GM21423 (cell line): ENCODE results near the gene PPP2R5B.

ENCODE experiments used
- ATAC-seq: cut with Tn5 transposase; IDR thresholded peaks from one replicate; pipeline ENCODE4 v1.9.1; 2021; ENCODE audit warnings: mild to moderate bottlenecking, moderate library complexity; ENCODE audit not compliant: unreplicated experiment

Gene PPP2R5B

DNA sequence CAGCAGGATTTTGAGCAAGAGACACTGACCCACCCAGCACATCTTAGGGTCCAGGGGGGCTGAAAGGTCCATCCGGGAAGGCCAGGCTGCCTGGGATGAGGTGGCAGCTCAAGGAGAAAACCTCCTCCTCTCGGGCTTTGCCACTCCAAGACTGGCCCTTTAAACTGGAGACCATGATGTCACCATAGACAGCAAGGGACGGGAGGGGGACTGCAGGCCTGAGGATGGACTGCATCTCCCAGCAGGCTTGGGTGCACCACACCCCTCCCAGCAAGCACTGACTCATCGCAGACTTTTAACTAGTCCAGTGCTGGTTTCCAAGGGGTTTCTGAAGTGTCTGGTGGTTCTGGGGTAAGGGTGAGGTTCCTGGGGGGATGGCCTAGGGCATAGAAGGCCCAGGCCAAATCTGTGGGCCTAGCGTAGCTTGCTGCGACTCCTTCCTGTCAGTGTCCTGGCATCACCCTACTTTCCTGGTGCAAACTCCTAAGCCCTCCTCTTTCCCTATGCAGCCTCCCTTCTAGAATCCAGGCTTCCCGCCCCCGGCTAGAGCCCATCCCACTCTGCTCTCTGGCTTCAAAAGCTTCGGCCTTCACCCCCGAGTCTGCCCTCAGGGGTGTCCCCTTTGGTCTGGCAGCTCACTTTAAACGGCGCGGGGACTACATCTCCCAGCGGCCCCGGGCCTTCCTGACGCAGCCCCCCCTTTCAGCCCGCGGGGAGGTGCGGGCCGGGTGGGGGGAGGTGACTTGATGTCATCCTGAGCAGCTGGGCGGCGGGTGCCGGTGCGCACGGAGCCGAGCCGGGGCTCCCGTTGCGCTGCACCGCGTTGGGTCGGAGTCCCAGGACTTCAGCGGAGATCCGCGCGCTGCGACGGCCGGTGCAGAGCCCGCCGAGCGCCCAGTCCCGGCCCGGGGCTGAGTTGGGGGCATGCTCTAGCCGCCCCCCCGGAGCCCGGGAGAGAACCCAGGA, at the start of gene PPP2R5B:
TSS of gene PPP2R5B (plus strand) at position 746 of the 966 bp plus-strand sequence. CDS start 1,046 bp downstream, outside the sequence.
- peak; percentile 79 for ATAC-seq

DNA sequence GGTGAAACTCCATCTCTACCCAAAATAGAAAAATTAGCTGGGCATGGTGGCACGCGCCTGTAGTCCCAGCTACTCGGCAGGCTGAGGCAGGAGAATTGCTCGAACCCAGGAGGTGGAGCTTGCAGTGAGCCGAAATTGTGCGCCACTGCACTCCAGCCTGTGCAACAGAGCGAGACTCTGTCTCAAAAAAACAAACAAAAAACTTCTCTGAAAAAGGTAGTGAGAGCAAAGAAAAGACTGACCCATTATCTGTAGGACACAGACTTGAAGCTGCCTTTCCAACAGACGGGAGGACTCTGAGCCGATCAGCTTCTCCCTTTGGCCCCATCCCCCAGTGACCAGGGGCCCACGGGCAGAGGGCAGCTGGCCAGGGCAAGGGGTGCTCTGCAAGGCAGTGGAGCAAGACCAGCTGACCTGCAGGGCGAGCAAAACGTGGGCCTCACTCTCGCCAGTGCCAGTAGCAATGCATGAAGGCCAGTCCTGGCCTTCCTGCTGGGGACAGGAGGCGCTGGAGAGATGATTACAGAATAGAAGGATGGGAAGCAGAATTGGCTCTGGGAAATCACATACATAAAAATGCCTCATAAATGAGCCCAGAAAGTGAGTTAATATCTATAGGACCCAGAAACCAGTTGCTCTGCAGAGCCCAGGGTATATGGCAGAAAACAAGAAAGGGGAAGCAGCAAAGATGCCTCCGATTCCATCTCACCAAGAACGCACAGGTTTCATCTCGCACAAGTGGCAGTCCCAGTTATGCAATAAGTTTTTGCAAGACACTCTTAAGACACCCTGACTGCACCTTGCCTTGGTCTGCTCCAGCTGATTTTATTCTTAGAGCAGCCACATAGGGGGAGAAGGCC, 48.9 kb upstream of the PPP2R5B start:
- ATAC-seq: no peak

DNA sequence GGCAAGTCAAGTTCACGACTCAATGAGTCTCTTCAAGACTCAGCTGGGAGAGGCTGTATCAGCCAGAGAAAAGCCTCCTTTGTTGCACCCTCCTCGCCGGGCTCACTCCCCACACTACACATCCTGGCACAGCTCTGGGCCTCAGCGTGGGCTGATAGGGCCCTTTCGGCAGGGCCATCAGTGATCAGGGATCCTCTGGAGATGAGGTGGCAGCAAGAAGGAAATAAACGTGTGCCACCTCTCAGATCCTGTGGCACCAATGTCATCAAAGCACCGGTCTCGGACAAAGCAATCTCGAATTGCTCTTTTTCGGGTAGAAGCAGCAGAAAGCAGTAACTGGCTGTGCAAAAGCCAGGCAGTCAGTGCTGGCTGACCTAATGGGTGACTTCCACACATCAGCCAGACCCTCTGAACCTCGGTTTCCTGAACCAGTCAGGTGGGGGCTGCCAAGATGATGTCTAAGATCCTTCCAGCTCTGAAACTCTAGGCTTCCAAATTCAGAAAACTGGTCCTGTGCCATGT, 48.2 kb upstream of the PPP2R5B start:
- ATAC-seq: no peak

GRCh38 chr11:64876835-64877341, 47.6 kb upstream of the PPP2R5B start:
- ATAC-seq: no peak

- ATAC-seq: no peak
Observed at GRCh38 chr11:64877390-64878222, 46.9 kb upstream of the PPP2R5B start.

DNA sequence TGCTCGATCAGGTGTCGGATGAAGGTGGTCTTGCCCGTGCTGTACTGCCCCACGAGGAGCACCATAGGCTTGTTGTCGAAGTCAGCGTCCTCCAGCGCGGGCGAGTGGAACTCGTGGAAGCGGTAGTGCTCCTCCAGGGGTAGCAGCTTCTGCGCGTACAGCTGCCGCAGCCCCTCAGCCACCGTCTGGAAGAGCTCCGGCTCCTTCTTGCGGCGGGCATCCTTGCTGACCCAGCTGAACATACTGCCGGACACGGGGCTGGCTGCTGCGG, 46.3 kb upstream of the PPP2R5B start:
- no peak for ATAC-seq

- peak; percentile 69 for ATAC-seq
Observed at GRCh38 chr11:64878494-64879243, 45.8 kb upstream of the PPP2R5B start, which contains the start of gene EHD1. TSS of gene EHD1 (minus strand) at chr11:64878621. CDS start at chr11:64878464, 157 bp downstream.

DNA sequence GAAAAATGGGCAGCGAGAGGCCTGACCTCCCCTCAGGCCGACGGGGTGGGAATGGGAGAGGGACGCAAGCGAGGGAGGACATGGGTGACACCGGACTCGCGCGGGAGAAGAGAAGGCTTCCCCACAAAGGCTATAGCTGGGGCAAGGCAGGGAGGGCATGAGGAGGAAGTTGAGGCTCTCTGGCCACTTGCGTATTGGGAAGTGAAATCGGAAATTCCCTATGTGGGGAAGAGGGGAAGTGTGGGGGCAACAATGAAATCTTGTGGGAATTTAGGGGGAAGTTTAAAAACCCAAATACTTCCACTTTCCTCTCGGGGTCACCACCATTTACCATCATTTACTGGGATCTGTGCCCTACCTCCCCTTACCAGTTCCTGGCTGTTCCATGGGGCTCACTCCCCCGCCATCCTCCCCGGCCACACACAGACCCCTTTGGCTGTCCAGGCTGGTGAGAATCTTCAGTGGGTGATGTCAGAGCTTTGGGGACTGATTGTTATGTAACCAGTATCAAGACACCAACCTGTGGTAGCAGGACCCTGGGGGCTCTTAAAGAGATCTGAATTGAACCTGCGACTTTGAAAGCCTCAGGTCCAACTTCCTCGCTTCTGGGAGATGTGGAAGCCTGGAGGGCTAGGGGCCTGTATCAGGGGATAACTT, 45.1 kb upstream of the PPP2R5B start:
- ATAC-seq: no peak

DNA sequence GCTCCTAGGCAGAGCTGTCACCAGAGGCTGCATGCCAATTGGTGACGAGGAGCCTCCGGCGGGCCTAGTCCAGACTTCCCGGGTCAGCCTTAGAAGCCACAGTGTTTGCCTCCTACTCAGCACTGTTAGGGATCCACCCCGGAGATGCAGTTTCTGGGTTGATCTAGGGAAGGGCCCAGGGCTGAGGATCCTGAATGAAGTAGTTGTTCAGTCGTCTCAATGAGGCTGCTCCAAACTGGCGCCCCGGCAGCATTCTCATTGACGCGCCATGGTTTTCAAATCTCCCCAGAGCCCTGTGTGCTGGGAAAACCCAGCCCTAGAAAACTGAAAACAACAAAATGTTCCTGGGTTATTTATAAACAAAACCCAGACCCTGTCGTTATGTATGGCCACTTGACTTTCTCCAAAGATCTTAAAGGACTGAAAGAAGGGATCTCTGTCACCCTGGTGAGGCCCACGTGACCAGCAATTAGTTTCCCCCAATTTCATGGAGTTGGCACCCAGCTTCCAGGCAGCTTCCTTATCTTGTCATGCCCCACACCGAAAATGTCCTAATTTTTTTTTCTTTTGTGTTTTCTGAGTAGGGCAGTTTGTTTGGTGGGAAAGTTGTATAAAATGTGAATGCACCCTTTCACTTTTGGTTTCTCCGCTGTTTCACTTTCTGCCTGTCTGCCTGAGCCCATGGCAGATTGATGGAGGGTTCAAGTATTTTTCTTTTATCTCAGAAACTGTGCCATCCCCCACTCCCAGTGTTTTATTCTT, 44.1 kb upstream of the PPP2R5B start:
- no peak for ATAC-seq

- no peak for ATAC-seq
Observed at GRCh38 chr11:64881476-64881875, 43.0 kb upstream of the PPP2R5B start.

DNA sequence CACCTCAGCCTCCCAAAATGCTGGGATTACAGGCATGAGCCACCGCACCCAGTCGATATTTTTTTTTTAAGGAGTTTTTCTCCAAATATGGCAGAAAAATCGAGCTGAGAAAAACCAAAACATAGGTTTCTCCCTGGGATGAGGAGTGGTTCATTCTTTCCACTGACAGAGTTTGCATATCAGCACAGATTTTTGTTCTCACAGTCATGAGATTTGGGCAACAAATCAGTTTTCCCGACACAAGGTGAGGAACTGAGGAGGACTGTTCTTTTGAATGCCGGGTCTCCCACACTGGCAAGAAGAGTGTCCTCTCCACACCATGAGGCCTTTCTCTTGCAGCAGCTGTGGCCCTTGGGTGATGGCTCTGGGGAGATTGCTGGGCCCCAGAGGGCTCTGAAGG, 42.2 kb upstream of the PPP2R5B start:
- no peak for ATAC-seq

DNA sequence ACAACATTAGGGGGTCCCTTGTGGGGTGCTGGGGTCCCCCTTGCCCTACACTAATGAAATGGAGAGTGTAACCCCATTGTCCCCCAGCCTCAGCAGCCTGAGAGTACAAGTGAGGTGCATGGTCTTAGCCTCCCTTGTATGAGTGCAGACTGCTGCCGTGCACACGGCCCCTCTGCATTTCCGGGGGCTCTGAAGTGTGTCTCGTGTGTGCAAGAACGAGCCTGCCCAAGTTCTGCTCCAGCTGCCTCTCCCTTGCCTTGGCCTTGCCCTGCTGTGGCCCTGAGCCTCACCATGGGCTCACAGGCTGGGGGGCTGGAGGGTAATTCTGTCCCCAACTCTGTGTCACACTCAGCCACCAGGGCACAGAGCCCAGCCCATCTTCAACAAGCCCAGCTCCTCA, 40.9 kb upstream of the PPP2R5B start:
- ATAC-seq: no peak

DNA sequence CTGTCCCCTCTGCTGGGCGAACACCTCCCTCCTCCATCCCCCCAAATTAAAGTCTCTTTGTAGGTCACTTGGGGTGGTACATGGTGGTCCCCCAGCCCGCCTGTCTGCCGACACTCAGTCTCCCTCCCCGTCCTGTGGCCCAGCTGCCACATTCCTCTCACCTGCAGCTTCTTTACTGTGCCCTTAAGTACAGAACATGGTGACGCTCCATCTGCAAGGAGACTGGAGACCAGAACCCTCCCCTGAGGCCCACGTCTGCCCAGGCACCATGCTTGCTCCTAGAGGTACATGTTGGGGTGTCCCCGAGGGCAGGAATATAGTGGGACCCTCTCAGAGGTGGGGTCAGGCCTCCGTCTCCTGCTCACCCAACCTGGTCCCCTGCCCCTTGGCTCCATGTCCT, 40.5 kb upstream of the PPP2R5B start:
- ATAC-seq: no peak

GRCh38 chr11:64885367-64886286, 38.9 kb upstream of the PPP2R5B start:
- no peak for ATAC-seq

- ATAC-seq: no peak
Observed at GRCh38 chr11:64887234-64887756, 37.2 kb upstream of the PPP2R5B start.

DNA sequence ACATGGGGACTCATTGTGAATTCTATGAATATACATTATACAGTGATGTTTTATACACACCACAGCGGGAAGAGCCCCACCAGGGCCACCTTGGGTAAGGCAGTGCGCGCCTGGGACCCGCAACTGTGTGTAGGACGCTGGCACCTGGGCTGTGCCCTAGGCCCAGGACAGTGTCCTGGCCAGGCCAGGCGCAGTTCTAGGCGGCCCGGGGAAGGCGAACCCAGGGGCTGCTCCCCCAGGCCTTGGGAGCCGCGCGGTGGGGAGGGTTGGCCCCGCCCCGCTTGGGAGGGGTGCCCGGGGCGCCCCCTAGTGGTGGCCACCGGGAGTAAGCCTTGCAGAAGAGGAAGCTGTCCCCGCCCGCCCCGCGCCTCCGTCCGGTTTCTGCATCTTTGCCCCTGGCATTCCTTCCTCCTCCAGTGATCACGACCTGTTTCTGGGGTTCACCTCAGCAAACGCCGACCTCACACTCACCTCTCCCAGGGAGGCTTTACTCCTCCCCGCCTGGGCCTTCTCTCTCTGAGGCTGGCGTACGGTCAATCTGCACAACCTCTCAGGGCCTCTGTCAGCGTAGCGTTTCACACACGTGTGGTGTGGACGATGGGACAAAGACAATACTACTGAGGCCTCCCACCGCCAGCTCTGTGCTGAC, 36.6 kb upstream of the PPP2R5B start:
- peak; percentile 67 for ATAC-seq

GRCh38 chr11:64888406-64888728, 36.1 kb upstream of the PPP2R5B start:
- no peak for ATAC-seq
